H9 (cell line): ENCODE data around the gene FREM1. TPM values are rescaled to one million over a fixed set of nuclear protein-coding genes. Genes with fewer than 3 reads are reported as not detected.

Experiments used
- DNase-seq: peaks from one replicate; pipeline ENCODE4 v3.0.0-alpha.2; 2017
- H2AFZ ChIP-seq: one replicate; pipeline ENCODE4 v1.6.1; 2013; ENCODE audit warnings: mild to moderate bottlenecking, low read length, control low read depth, moderate library complexity
- H2AK5ac ChIP-seq: 2 replicates; pipeline ENCODE4 v1.6.1; 2013; ENCODE audit warnings: low read length, control low read depth, mixed read lengths; ENCODE audit not compliant: insufficient read length
- H2BK120ac ChIP-seq: one replicate; pipeline ENCODE4 v1.6.1; 2013; ENCODE audit warnings: low read depth, mild to moderate bottlenecking, low read length, control low read depth, inconsistent platforms; ENCODE audit not compliant: poor library complexity, severe bottlenecking
- H2BK12ac ChIP-seq: 2 replicates; pipeline ENCODE4 v1.6.1; 2013; ENCODE audit warnings: low read length, control low read depth, mixed read lengths, low read depth; ENCODE audit not compliant: insufficient read length
- H2BK15ac ChIP-seq: 2 replicates; pipeline ENCODE4 v1.6.1; 2013; ENCODE audit warnings: low read depth, low read length, control low read depth
- H2BK20ac ChIP-seq: one replicate; pipeline ENCODE4 v1.6.1; 2013; ENCODE audit warnings: low read depth, mild to moderate bottlenecking, low read length, control low read depth, inconsistent platforms; ENCODE audit not compliant: poor library complexity, severe bottlenecking
- H2BK5ac ChIP-seq: 2 replicates; pipeline ENCODE4 v1.6.1; 2013; ENCODE audit warnings: low read length, control low read depth, mixed read lengths; ENCODE audit not compliant: insufficient read length
- H3K14ac ChIP-seq: 2 replicates; pipeline ENCODE4 v1.6.1; 2013; ENCODE audit warnings: low read length, control low read depth; ENCODE audit not compliant: insufficient read depth
- H3K18ac ChIP-seq: 2 replicates; pipeline ENCODE4 v1.6.1; 2013; ENCODE audit warnings: low read depth, mild to moderate bottlenecking, mixed read lengths, low read length, control low read depth; ENCODE audit not compliant: insufficient read length
- H3K23ac ChIP-seq: 2 replicates; pipeline ENCODE4 v1.6.1; 2013; ENCODE audit warnings: low read length, control low read depth, mixed read lengths, low read depth; ENCODE audit not compliant: insufficient read length
- H3K23me2 ChIP-seq: 2 replicates; pipeline ENCODE4 v1.6.1; 2013; ENCODE audit warnings: low read depth, mild to moderate bottlenecking, mixed read lengths, low read length, control low read depth; ENCODE audit not compliant: insufficient read length, poor library complexity, severe bottlenecking
- H3K27ac ChIP-seq: 2 replicates; pipeline ENCODE4 v1.5.1; 2013; ENCODE audit warnings: low read length, control low read depth, mixed read lengths, low read depth; ENCODE audit not compliant: insufficient read length
- H3K27me3 ChIP-seq: 2 replicates; pipeline ENCODE4 v1.6.1; 2013; ENCODE audit warnings: low read length, control low read depth, inconsistent platforms; ENCODE audit not compliant: insufficient read depth
- H3K4ac ChIP-seq: 2 replicates; pipeline ENCODE4 v1.6.1; 2013; ENCODE audit warnings: low read depth, mild to moderate bottlenecking, control low read depth, inconsistent platforms, low read length, moderate library complexity
- H3K4me1 ChIP-seq: 2 replicates; pipeline ENCODE4 v1.6.1; 2013; ENCODE audit warnings: low read length, control low read depth, inconsistent platforms; ENCODE audit not compliant: insufficient read depth
- H3K4me2 ChIP-seq: 2 replicates; pipeline ENCODE4 v1.6.1; 2013; ENCODE audit warnings: low read length, control low read depth, mixed read lengths; ENCODE audit not compliant: insufficient read length, insufficient read depth
- H3K56ac ChIP-seq: 2 replicates; pipeline ENCODE4 v1.6.1; 2013; ENCODE audit warnings: low read depth, mild to moderate bottlenecking, mixed read lengths, low read length, control low read depth; ENCODE audit not compliant: insufficient read length
- H3K79me1 ChIP-seq: 2 replicates; pipeline ENCODE4 v1.6.1; 2013; ENCODE audit warnings: low read depth, mild to moderate bottlenecking, moderate library complexity, low read length, control low read depth, inconsistent platforms; ENCODE audit not compliant: insufficient read depth, poor library complexity, severe bottlenecking
- H3K79me2 ChIP-seq: 2 replicates; pipeline ENCODE4 v1.6.1; 2013; ENCODE audit warnings: low read length, control low read depth, inconsistent platforms; ENCODE audit not compliant: insufficient read depth
- H3K9ac ChIP-seq: 2 replicates; pipeline ENCODE4 v1.6.1; 2013; ENCODE audit warnings: low read length, control low read depth, mixed read lengths; ENCODE audit not compliant: insufficient read length; ENCODE audit errors: extremely low read depth
- H3K9me3 ChIP-seq: one replicate; pipeline ENCODE4 v1.6.1; 2013; ENCODE audit warnings: low read depth, low read length, inconsistent platforms; ENCODE audit not compliant: control insufficient read depth
- H3T11ph ChIP-seq: one replicate; pipeline ENCODE4 v1.6.1; 2013; ENCODE audit warnings: mild to moderate bottlenecking, low read length, control low read depth, inconsistent platforms
- H4K20me1 ChIP-seq: one replicate; pipeline ENCODE4 v1.6.1; 2013; ENCODE audit not compliant: control insufficient read depth, insufficient read length, insufficient read depth
- H4K5ac ChIP-seq: 2 replicates; pipeline ENCODE4 v1.6.1; 2013; ENCODE audit warnings: low read depth, mild to moderate bottlenecking, mixed read lengths, low read length, control low read depth; ENCODE audit not compliant: insufficient read length
- H4K8ac ChIP-seq: replicated peaks from 2 replicates; pipeline ENCODE4 v1.6.1; 2013; ENCODE audit warnings: low read length, control low read depth, mixed read lengths, low read depth; ENCODE audit not compliant: insufficient read length
- H4K91ac ChIP-seq: 2 replicates; pipeline ENCODE4 v1.6.1; 2013; ENCODE audit warnings: low read depth, mild to moderate bottlenecking, moderate library complexity, mixed read lengths, low read length, control low read depth; ENCODE audit not compliant: insufficient read length
- H3K27ac Mint-ChIP-seq, 3 experiments: 2 replicates in 2 of 3; 3 replicates in 1 of 3; pipeline ENCODE4 v1.8.0; 2020 to 2021; ENCODE audit warnings: mixed read lengths in 3 of 3, mild to moderate bottlenecking in 1 of 3, moderate library complexity in 1 of 3
- H3K27me3 Mint-ChIP-seq: 2 replicates; pipeline ENCODE4 v1.8.0; 2021; ENCODE audit warnings: low read depth, mild to moderate bottlenecking, moderate library complexity, mixed read lengths
- H3K36me3 Mint-ChIP-seq, 3 experiments: 2 replicates in 2 of 3; 3 replicates in 1 of 3; pipeline ENCODE4 v1.8.0; 2020 to 2021; ENCODE audit warnings: low read depth in 3 of 3, mixed read lengths in 3 of 3; ENCODE audit not compliant: insufficient read depth in 1 of 3
- H3K4me1 Mint-ChIP-seq, 2 experiments: 2 replicates each; pipeline ENCODE4 v1.8.0; 2020; ENCODE audit warnings: mixed read lengths in 2 of 2
- H3K4me3 Mint-ChIP-seq, 2 experiments: 2 replicates in 1 of 2; 3 replicates in 1 of 2; pipeline ENCODE4 v1.8.0; 2020 to 2021; ENCODE audit warnings: mild to moderate bottlenecking in 2 of 2, mixed read lengths in 2 of 2, moderate library complexity in 1 of 2
- H3K9me3 Mint-ChIP-seq, 2 experiments: 2 replicates in 1 of 2; 3 replicates in 1 of 2; pipeline ENCODE4 v1.8.0; 2020; ENCODE audit warnings: mild to moderate bottlenecking in 2 of 2, mixed read lengths in 2 of 2, moderate library complexity in 1 of 2
- WGBS: extraction: QIAGEN DNeasy Blood & Tissue Kit; methylation state at CpG from one replicate; pipeline ENCODE4 v1.1.7; 2013; ENCODE audit warnings: missing lambda C conversion rate, low lambda C conversion rate, mixed read lengths; ENCODE audit not compliant: insufficient read length; ENCODE audit errors: extremely low coverage; 5-methylcytosine and 5-hydroxymethylcytosine counted together
- total RNA-seq: library from RNA; stranded (reverse); gene quantifications from 2 replicates; pipeline ENCODE4 v1.2.1, GENCODE V29; 2021
- TF ChIP-seq, protein P1 (sequence below): fragments of 200-600 bp; sonication (generic); conservative IDR thresholded peaks from 3 replicates; pipeline ENCODE4 v1.8.0; 2021; ENCODE audit warnings: antibody characterized with exemption, mild to moderate bottlenecking

Gene FREM1
- total RNA-seq, 1 experiment from 2014 or later: 0.44 TPM

DNA sequence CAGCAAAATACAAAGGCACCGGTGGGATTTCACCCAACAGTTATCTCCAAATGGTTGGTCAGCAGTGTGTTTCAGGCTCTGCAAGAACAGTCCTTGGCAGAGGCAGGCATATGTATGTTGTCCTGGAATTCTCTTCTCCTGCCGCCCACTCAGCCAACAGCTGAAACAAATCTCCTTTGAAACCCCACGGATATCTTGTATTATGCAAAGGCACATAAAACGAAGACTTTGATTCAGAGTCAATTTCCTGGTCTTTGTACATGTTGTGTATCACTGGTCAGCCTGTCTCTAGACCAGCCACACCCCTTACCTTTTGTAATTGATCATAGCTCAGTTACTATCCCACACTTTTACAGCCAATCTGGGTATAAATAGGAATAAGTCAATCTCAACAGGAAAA is 29.2 kb downstream of the FREM1 start:
- H2BK5ac ChIP-seq: no peak overlapping the region
- no peak overlapping the region for H2BK12ac ChIP-seq
- H3K9me3 Mint-ChIP-seq: peaks cover 18 to 20% of the 10 kb centered on the region in 2 experiments
- H3K36me3 Mint-ChIP-seq: peaks cover 13 to 18% (median 14%) of the 10 kb centered on the region in 3 experiments
- H3K27ac Mint-ChIP-seq: no peak overlapping the region
- no peak overlapping the region for H3K56ac ChIP-seq
- 0 out of 2 replicates have a peak, but pooled peaks cover 1% of the 10 kb centered on the region for H3K27me3 Mint-ChIP-seq
- TF ChIP-seq, protein P1, sequence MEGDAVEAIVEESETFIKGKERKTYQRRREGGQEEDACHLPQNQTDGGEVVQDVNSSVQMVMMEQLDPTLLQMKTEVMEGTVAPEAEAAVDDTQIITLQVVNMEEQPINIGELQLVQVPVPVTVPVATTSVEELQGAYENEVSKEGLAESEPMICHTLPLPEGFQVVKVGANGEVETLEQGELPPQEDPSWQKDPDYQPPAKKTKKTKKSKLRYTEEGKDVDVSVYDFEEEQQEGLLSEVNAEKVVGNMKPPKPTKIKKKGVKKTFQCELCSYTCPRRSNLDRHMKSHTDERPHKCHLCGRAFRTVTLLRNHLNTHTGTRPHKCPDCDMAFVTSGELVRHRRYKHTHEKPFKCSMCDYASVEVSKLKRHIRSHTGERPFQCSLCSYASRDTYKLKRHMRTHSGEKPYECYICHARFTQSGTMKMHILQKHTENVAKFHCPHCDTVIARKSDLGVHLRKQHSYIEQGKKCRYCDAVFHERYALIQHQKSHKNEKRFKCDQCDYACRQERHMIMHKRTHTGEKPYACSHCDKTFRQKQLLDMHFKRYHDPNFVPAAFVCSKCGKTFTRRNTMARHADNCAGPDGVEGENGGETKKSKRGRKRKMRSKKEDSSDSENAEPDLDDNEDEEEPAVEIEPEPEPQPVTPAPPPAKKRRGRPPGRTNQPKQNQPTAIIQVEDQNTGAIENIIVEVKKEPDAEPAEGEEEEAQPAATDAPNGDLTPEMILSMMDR: no peak
- no peak overlapping the region for H3T11ph ChIP-seq
- no peak overlapping the region for H3K23ac ChIP-seq
- H2BK20ac ChIP-seq: no peak overlapping the region
- H3K4me3 Mint-ChIP-seq: no peak overlapping the region
- H3K4ac ChIP-seq: no peak overlapping the region
- H3K23me2 ChIP-seq: no peaks in the 10 kb centered on the region
- no CpG with 5 or more reads among the region's 4 CpGs for WGBS
- H3K14ac ChIP-seq: no peak overlapping the region
- H2BK120ac ChIP-seq: no peak overlapping the region
- H3K79me2 ChIP-seq: no peaks in the 10 kb centered on the region
- H3K4me1 Mint-ChIP-seq: peaks cover 8 to 10% of the 10 kb centered on the region in 2 experiments
- DNase-seq: no peak
- H3K18ac ChIP-seq: no peak overlapping the region
- H4K91ac ChIP-seq: no peak overlapping the region
- H4K20me1 ChIP-seq: no peaks in the 10 kb centered on the region
- no peaks in the 10 kb centered on the region for H3K79me1 ChIP-seq
- H3K9ac ChIP-seq: no peak overlapping the region
- H2AK5ac ChIP-seq: no peak overlapping the region
- no peak overlapping the region for H3K27ac ChIP-seq
- no peaks in the 10 kb centered on the region for H3K4me1 ChIP-seq
- H4K5ac ChIP-seq: no peak overlapping the region
- H3K4me2 ChIP-seq: no peak overlapping the region
- H2AFZ ChIP-seq: no peak overlapping the region
- H2BK15ac ChIP-seq: no peak overlapping the region
- no peaks in the 10 kb centered on the region for H3K27me3 ChIP-seq
- H4K8ac ChIP-seq: no peak overlapping the region
- no peaks in the 10 kb centered on the region for H3K9me3 ChIP-seq
